Left ventricle myocardium superior (tissue), 1 donor: Measurements from ENCODE around the gene MTMR2. TPM values are rescaled to one million over a fixed set of nuclear protein-coding genes. Genes with fewer than 3 reads are reported as not detected.

Experiments used
- ATAC-seq: fragments of 200-7000 bp; cut with Tn5 transposase; one replicate; pipeline ENCODE4 v1.9.1; 2020; ENCODE audit warnings: mild to moderate bottlenecking, moderate library complexity
- DNase-seq: peaks from one replicate; pipeline ENCODE4 v3.0.0-alpha.2; 2020
- intact Hi-C: fragments of 100-400 bp; cut with micrococcal nuclease; formaldehyde crosslinking; loops from one replicate; pipeline ENCODE4 v1.11.0; 2022
- total RNA-seq: library from RNA; stranded (reverse); fragmentation: NEBNext Ultra II Directional; extraction: Animal tissue kit (Norgen Biotek cat#: 25700); gene quantifications from one replicate; pipeline ENCODE4 v1.2.1, GENCODE V29; 2021
- donor health status: DM: no; HTN: yes; CAD: no; lungs with severe emphysema.

The MTMR2 gene
- total RNA-seq, 1 donor from 2014 or later: 17.3 TPM

DNA sequence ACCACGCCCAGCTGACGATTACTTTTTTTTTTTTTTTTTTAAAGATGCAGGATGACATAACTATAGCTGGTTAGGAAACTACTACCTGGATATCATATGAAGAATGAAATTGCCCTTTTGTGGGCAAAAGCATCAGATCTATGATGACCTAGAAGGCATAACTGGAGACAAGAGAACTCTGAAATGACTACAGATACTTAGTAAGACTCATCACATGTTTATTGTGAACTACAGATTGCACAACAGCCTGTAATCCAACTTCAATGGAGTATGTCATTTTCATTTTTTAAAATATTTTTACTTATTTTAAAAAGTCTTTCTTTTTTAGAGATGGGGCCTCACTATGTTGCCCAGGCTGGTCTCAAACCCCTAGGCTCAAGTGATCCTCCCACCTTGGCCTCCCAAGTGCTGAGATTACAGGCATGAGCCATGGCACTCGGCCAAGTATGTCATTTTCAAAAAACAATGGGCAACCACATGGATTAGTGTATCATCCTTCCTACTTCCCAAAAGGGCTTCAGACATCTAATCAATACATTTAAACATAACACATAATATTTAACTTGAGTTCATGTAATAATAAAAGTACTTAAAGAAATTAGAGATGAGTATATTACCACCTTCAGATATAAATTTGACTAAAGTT is 3.3 kb downstream of the MTMR2 start:
- DNase-seq: no peak
- intact Hi-C loops: no loop called here
- no peak for ATAC-seq

- intact Hi-C loops: no loop called here
- no peak for ATAC-seq
These were observed 4.4 kb downstream of the MTMR2 start for GRCh38 chr11:95919514-95919913.

DNA sequence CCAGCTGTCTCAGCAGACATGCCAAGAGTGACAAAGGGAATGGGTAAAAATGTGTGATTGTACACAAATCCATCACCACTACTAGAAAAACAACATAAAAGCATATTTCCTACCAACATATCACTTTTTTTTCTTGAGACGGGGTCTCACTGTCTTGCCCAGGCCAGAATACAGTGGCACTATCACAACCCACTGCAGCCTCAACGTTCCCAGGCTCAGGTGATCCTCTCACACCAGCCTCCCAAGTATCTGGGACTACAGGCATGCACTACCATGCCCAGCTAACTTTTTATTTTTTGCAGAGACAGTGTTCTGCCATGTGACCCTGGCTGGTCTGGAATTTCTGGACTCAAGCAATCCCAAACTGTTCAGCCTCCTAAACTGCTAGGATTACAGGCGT is 5.2 kb downstream of the MTMR2 start:
- intact Hi-C loops: no loop called here
- no peak for ATAC-seq
- DNase-seq: no peak

More at GRCh38 chr11:95919514-95919913, 4.4 kb downstream of the MTMR2 start:
- DNase-seq: no peak

GRCh38 chr11:95918056-95918455 is 5.9 kb downstream of the MTMR2 start:
- ATAC-seq (no peak), DNase-seq (no peak)
- intact Hi-C loops: no loop called here

DNA sequence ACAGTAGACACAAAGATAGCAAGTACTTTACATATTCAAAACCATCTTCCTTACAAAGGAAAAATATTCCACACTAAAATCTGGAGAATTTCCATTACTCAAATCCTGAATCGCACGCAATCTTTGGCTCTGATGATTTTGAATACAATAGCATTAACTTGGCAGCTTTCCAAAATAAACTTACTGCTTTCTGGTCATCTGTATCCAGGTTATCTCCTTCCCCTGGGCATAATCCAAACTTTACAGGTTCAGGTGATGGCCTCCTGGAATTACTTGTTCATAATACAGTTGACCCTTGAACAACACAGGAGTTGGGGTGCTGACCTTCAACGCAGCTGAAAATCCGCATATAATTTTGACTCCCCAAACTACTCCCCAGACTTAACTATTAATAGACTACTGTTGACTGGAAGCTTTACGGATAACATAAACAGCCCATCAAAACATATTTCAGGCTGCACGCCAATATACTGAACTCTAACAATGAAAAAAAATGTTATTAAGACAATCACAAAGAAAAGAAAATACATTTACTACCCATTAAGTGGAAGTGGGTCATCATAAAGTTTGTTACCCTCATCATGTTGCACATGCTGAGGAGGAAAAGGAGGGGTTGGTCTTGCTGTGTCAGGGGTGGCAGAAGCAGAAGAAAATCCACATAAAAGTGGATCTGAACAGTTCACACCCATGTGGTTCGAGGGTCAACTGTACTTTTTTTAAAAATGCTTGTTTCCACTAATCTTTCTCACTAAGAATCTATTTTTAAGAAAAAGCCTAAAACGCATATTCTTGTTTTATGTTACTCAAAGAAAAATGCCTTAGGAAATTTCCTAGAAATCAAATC is 6.5 kb downstream of the MTMR2 start:
- intact Hi-C loops: no loop called here
- peak; percentile 35 for ATAC-seq
- DNase-seq: no peak

GRCh38 chr11:95916049-95916448 is 7.9 kb downstream of the MTMR2 start:
- intact Hi-C loops: no loop called here
- ATAC-seq (peak; percentile 29), DNase-seq (no peak)

GRCh38 chr11:95915051-95915450 is 8.9 kb downstream of the MTMR2 start:
- no peak for DNase-seq
- intact Hi-C loops: no loop called here
- peak; percentile 57 for ATAC-seq

- DNase-seq (no peak), ATAC-seq (no peak)
- intact Hi-C loops: no loop called here
These were observed 9.9 kb downstream of the MTMR2 start for GRCh38 chr11:95913830-95914615.

DNA sequence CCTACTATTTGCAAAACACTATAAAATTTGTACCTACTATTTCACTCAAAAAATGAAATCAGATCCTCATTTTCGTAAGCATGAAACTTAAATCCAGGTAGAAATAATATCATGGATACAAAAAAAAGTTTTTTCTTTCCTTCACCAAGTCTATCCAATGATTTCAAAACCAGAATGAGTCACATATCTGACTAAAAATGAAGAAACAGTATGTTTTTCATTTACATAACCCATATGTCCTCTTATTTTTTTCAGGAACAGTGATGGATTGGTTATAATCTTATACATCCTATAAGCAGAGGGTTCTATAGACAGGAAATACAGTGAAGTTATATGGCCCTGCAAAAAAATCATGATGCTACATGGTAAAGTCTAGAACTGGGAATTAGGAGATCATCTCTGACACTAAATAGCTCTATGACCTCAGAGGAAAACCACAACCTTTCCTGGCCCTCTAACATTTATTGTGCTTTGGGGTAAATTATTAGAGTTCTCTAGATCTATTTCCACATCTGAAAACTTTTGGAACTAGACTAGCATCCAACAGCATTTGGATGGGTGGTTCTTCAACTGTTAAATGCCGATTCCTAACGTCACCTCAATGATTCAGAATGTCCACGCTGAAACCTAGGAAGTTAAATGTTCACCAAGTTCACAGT is 10.9 kb downstream of the MTMR2 start:
- intact Hi-C loops: no loop called here
- no peak for ATAC-seq
- no peak for DNase-seq

DNA sequence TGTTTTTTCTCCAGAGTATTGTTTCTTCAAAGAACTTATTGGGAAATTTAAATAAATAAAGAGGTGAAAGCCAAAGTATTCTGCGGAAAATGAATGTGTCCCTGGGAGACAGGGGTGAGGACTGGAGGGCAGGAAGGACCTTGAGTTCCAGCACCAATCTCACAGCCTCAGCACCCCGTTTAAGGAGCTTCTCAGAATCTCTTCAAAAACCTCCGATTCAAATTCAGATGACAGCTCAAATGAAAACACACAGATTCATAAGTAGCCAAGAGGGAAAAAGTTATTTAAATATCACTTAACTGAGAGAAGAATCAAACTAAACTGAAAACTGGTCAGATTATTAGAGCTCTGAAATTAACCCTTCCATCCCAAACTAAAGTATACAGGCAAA is 12.5 kb downstream of the MTMR2 start:
- intact Hi-C loops: no loop called here
- ATAC-seq (peak; percentile 12), DNase-seq (no peak)

- intact Hi-C loops: no loop called here
These were observed 13.1 kb downstream of the MTMR2 start for GRCh38 chr11:95910638-95911368.

GRCh38 chr11:95908826-95909225 is 15.1 kb downstream of the MTMR2 start:
- DNase-seq (no peak), ATAC-seq (no peak)
- intact Hi-C loops: no loop called here

More at GRCh38 chr11:95910638-95911368, 13.1 kb downstream of the MTMR2 start:
- peak; percentile 70 for ATAC-seq
- no peak for DNase-seq

GRCh38 chr11:95907476-95907875 is 16.4 kb downstream of the MTMR2 start:
- ATAC-seq: no peak
- intact Hi-C loops: no loop called here
- DNase-seq: no peak

- DNase-seq (no peak), ATAC-seq (no peak)
- intact Hi-C loops: no loop called here
These were observed 19.8 kb downstream of the MTMR2 start for GRCh38 chr11:95904009-95904650.

DNA sequence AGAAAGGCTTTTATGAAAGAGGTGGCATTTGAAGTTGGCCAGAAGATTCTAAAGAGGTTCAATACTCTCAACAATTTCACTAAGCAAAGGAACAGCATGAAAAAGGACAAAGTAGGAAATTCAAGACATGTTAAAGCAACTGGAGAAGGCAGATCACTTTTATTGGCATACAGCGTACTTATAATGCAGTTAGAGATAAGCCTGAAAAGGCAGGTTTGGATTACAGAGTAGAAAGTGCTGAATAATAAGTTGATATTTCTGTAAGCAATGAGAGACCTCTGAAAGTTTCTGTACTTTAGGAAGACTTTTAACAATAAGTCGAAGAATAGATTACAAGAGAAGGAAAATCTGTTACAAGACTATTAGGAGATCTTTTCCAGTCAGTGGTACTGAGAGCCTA is 25.1 kb downstream of the MTMR2 start:
- no peak for DNase-seq
- intact Hi-C loops: no loop called here
- no peak for ATAC-seq

- intact Hi-C loops: no loop called here
- no peak for DNase-seq
- no peak for ATAC-seq
These were observed 26.2 kb downstream of the MTMR2 start for GRCh38 chr11:95897731-95898130.

DNA sequence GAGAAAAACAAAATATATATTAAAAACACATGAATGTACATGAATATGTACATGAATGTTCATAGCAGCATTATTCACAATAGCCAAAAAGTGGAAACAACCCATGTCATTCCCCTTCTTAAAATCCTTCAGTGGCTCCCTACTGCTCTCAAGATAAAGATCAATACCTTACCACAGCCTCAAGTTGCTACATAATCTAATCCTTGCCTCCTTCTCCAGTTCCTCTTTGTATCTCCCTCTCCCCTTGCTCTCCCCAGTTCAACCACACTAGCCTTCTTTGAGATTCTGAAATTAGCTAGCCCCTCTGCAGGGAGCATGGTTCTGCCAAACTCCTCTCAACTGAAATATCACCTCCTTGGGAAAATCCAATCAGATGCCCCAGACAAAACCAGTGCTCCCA is 28.1 kb downstream of the MTMR2 start:
- DNase-seq (no peak), ATAC-seq (no peak)
- intact Hi-C loops: no loop called here

- ATAC-seq (no peak), DNase-seq (no peak)
- intact Hi-C loops: no loop called here
These were observed 30.9 kb downstream of the MTMR2 start for GRCh38 chr11:95892892-95893570.
